Transverse colon (tissue), 4 donors: Measurements from ENCODE around the gene ABCC12.

Experiments used
- CTCF ChIP-seq, 5 experiments: fragments of 200-600 bp in 3 of 5; fragments of 450-650 bp in 2 of 5; sonication (generic) in 3 of 5; IDR thresholded peaks; 1 replicate in 2 of 5; 2 replicates in 3 of 5; pipeline ENCODE4 v1.5.1; 2016 to 2017; ENCODE audit warnings: antibody characterized with exemption in 5 of 5, inconsistent platforms in 3 of 5, mild to moderate bottlenecking in 2 of 5, moderate library complexity in 1 of 5
- POLR2A ChIP-seq: fragments of 450-650 bp; IDR thresholded peaks from one replicate; pipeline ENCODE4 v1.6.1; 2016; ENCODE audit warnings: antibody characterized with exemption, mild to moderate bottlenecking, moderate library complexity
- POLR2AphosphoS5 ChIP-seq, 3 donors: sonication (generic); formaldehyde crosslinking; IDR thresholded peaks; one replicate each; pipeline ENCODE4 v1.6.1; 2016; ENCODE audit warnings: antibody characterized with exemption in 3 of 3

GRCh38 chr16:48132696-48133095, 23.1 kb downstream of the ABCC12 start:
- no peak for TF ChIP-seq CTCF (IDR thresholded peaks at IDR 0.05)
- TF ChIP-seq POLR2A: no peak
- TF ChIP-seq POLR2AphosphoS5 (IDR thresholded peaks at IDR 0.05): no peak
